Heart left ventricle (tissue), 13 donors: ENCODE results near the gene CAND2.

Source experiments
- POLR2A ChIP-seq, 2 donors: fragments of 450-650 bp; IDR thresholded peaks; one replicate each; pipeline ENCODE4 v1.6.1; 2017; ENCODE audit warnings: antibody characterized with exemption in 2 of 2, mild to moderate bottlenecking in 2 of 2, moderate library complexity in 2 of 2
- TF ChIP-seq, protein P1 (sequence below), 12 donors: fragments of 200-600 bp; sonication (generic) in 4 of 12; IDR thresholded peaks; one replicate each; pipeline versions ENCODE4 v1.5.0 to v1.8.0; 2018 to 2022; ENCODE audit warnings: antibody characterized with exemption in 12 of 12, mild to moderate bottlenecking in 5 of 12
- donor health status: ischemic (EF 13 %, LVEDD 7.1; RV severe dilation, severe dysfunction).
- donor health status: DM: no; HTN: yes; CAD: no.
- donor health status: DM: no; HTN: no; CAD: no.
- donor health status: ischemic (EF 25% LVEDD 6.9; RV normal size, moderate dysfunction).
- donor health status: ischemic (EF 25% LVEDD 5.7; RV mildly dilated, moderate dysfunction).
- donor health status: ischemic (EF 35%, LVEDD 5.7; RV mildly dilated, moderate dysfunction).
- donor health status: nonischemic (EF 11% LVEDD 7.7; RV severe dilation, severe dysfunction).
- donor health status: DM: yes; HTN: yes; CAD: no.
- donor health status: PGD.
- donor health status: ischemic (EF 29% LVEDD 5.4; RV normal size, mild dysfunction).
- donor health status: nonischemic (EF 23%, LVEDD 6.1; RV moderate dilation, normal function).

DNA sequence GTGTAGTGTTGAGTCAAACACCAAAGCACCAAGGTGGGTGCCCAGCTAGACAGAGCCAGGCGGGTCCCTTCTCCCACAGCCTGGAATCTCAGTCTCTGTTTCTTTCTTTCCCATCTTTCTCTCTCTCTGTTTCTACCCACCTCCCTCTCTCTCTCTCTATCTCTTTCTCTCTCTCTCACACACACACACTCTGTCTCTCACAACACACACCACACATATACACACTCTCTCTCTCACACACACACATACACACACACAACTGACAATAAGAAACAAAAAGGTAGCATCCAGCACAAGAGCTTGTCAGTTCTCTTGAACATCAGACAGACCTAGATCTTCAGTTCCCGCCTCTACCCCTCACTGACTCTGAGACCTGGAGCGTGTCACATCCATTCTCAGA is 39.8 kb upstream of the CAND2 start:
- no peak for TF ChIP-seq POLR2A (IDR thresholded peaks at IDR 0.05)
- TF ChIP-seq, protein P1, sequence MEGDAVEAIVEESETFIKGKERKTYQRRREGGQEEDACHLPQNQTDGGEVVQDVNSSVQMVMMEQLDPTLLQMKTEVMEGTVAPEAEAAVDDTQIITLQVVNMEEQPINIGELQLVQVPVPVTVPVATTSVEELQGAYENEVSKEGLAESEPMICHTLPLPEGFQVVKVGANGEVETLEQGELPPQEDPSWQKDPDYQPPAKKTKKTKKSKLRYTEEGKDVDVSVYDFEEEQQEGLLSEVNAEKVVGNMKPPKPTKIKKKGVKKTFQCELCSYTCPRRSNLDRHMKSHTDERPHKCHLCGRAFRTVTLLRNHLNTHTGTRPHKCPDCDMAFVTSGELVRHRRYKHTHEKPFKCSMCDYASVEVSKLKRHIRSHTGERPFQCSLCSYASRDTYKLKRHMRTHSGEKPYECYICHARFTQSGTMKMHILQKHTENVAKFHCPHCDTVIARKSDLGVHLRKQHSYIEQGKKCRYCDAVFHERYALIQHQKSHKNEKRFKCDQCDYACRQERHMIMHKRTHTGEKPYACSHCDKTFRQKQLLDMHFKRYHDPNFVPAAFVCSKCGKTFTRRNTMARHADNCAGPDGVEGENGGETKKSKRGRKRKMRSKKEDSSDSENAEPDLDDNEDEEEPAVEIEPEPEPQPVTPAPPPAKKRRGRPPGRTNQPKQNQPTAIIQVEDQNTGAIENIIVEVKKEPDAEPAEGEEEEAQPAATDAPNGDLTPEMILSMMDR (IDR thresholded peaks at IDR 0.05), result no peak
